Stimulated activated naive CD8-positive, alpha-beta T cell treated with anti-CD3 and anti-CD28 coated beads, Interleukin-15, Interleukin-2, amounts not matched to agents 100 U/mL and 50 U/mL, for 24 hours (primary cell): ENCODE measurements around the gene ZBTB16.
"Not testable (repeated sequence)": the region's sequence is repeated elsewhere in the genome, so short reads cannot be mapped to it uniquely, and the experiment has no call there.

Experiments
- ATAC-seq: fragments of 150-1000 bp; cut with Tn5 transposase; one replicate; pipeline ENCODE4 v1.10.0; 2021
- DNase-seq: peaks from one replicate; pipeline ENCODE4 v3.0.0; 2021

Gene ZBTB16

GRCh38 chr11:114044042-114044871 lies 15.3 kb upstream of the ZBTB16 start:
- no peak for ATAC-seq

GRCh38 chr11:114047327-114047726 lies 12.2 kb upstream of the ZBTB16 start:
- no peak for ATAC-seq

More at GRCh38 chr11:114044042-114044871, 15.3 kb upstream of the ZBTB16 start:
- no peak for DNase-seq

GRCh38 chr11:114049050-114049449 lies 10.5 kb upstream of the ZBTB16 start:
- DNase-seq, result no peak
- ATAC-seq, result no peak

More at GRCh38 chr11:114047327-114047726, 12.2 kb upstream of the ZBTB16 start:
- DNase-seq, result no peak

GRCh38 chr11:114049766-114050165 lies 9.7 kb upstream of the ZBTB16 start:
- not testable (repeated sequence) for ATAC-seq, DNase-seq

GRCh38 chr11:114050258-114050927 lies 9.1 kb upstream of the ZBTB16 start:
- DNase-seq, result no peak
- ATAC-seq, result no peak

- DNase-seq (no peak), ATAC-seq (no peak)
These were observed 8.0 kb upstream of the ZBTB16 start for GRCh38 chr11:114051558-114051957.

- ATAC-seq, result no peak
- DNase-seq, result no peak
These were observed 7.4 kb upstream of the ZBTB16 start for GRCh38 chr11:114052160-114052559.

GRCh38 chr11:114053406-114053805 lies 6.1 kb upstream of the ZBTB16 start:
- no peak for DNase-seq
- no peak for ATAC-seq

- ATAC-seq, result no peak
- no peak for DNase-seq
These were observed 4.7 kb upstream of the ZBTB16 start for GRCh38 chr11:114054806-114055205.

GRCh38 chr11:114056409-114056808 lies 3.1 kb upstream of the ZBTB16 start:
- DNase-seq (no peak), ATAC-seq (no peak)

GRCh38 chr11:114057147-114057546 lies 2.4 kb upstream of the ZBTB16 start:
- DNase-seq, result no peak

GRCh38 chr11:114057605-114058004 lies 1.9 kb upstream of the ZBTB16 start:
- no peak for ATAC-seq
- DNase-seq, result no peak

More at GRCh38 chr11:114057147-114057546, 2.4 kb upstream of the ZBTB16 start:
- ATAC-seq, result no peak

- no peak for DNase-seq
These were observed 1.3 kb upstream of the ZBTB16 start for GRCh38 chr11:114058026-114058706.

GRCh38 chr11:114058871-114059277 lies 637 bp upstream of the ZBTB16 start:
- DNase-seq (no peak), ATAC-seq (no peak)

More at GRCh38 chr11:114058026-114058706, 1.3 kb upstream of the ZBTB16 start:
- no peak for ATAC-seq

- DNase-seq (peak; percentile 41), ATAC-seq (peak; percentile 16)
These were observed 477 bp downstream of the ZBTB16 start for GRCh38 chr11:114059984-114060391.

GRCh38 chr11:114060392-114061047 lies 1.0 kb downstream of the ZBTB16 start:
- peak; percentile 26 for ATAC-seq
- DNase-seq, result peak; percentile 40

- ATAC-seq (no peak), DNase-seq (no peak)
These were observed 1.7 kb downstream of the ZBTB16 start for GRCh38 chr11:114061048-114061680.

- no peak for DNase-seq
- ATAC-seq, result no peak
These were observed 2.2 kb downstream of the ZBTB16 start for GRCh38 chr11:114061681-114062049.

GRCh38 chr11:114062272-114062671 lies 2.8 kb downstream of the ZBTB16 start:
- no peak for DNase-seq
- no peak for ATAC-seq

GRCh38 chr11:114063149-114063828 lies 3.8 kb downstream of the ZBTB16 start:
- no peak for DNase-seq
- ATAC-seq, result no peak

- no peak for DNase-seq
These were observed 4.3 kb downstream of the ZBTB16 start for GRCh38 chr11:114063829-114064201.

More at GRCh38 chr11:114063829-114064201, 4.3 kb downstream of the ZBTB16 start:
- ATAC-seq, result no peak
